GM12892 (cell line): ENCODE measurements around the gene DUXA.

ENCODE experiments used
- POLR2A ChIP-seq: IDR thresholded peaks from 2 replicates; pipeline ENCODE4 v1.6.1; 2011; ENCODE audit warnings: low read depth, low read length, control low read depth
- TAF1 ChIP-seq: IDR thresholded peaks from 2 replicates; pipeline ENCODE4 v1.6.1; 2011; ENCODE audit warnings: low read depth, mild to moderate bottlenecking, control low read depth, low read length, borderline replicate concordance

DNA sequence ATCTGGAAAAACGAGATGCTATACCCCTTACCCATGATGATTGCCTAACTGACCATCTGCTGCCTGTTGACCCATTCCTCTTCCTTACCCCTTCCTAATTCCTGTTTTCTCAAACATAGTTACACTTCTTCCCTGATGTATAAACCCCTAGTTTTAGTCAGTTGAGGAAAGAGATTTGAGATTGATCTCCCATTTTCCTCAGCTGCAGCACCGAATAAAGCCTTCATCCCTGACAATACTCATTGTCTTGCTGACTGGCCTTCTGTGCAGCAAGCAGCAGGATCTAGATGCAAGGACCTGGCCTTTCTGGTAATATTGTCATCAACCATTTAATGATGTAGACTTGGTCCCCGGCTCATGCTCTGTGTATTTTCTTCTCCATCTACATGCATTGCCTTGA lies 23.0 kb upstream of the DUXA start:
- TF ChIP-seq POLR2A = no peak
- no peak for TF ChIP-seq TAF1
